Smooth muscle cell (in vitro differentiated cells): ENCODE data around the gene RLBP1. TPM values are rescaled to one million over a fixed set of nuclear protein-coding genes. Genes with fewer than 3 reads are reported as not detected.

Experiments
- DNase-seq: peaks from one replicate; lab custom pipeline; 2025; ENCODE audit not compliant: unreplicated experiment; lab: John Stamatoyannopoulos, UW
- H2AFZ ChIP-seq: fragments of 200-600 bp; sonication (generic); 2 replicates; pipeline ENCODE4 v1.6.0; 2016; ENCODE audit warnings: antibody characterized with exemption, low read depth, mild to moderate bottlenecking
- H3F3A ChIP-seq: fragments of 200-600 bp; sonication (generic); 2 replicates; pipeline ENCODE4 v1.6.0; 2017; ENCODE audit warnings: antibody characterized with exemption, low read depth
- H3K27ac ChIP-seq: fragments of 200-600 bp; sonication (generic); 2 replicates; pipeline ENCODE4 v1.5.1; 2016; ENCODE audit warnings: low read depth, mild to moderate bottlenecking
- H3K27me3 ChIP-seq: fragments of 200-600 bp; sonication (generic); 2 replicates; pipeline ENCODE4 v1.6.1; 2016; ENCODE audit warnings: low read depth, mild to moderate bottlenecking
- H3K36me3 ChIP-seq: fragments of 200-600 bp; sonication (generic); 2 replicates; pipeline ENCODE4 v1.5.1; 2016; ENCODE audit warnings: low read depth
- H3K4me1 ChIP-seq: fragments of 200-600 bp; sonication (generic); 2 replicates; pipeline ENCODE4 v1.5.1; 2016; ENCODE audit warnings: low read depth
- H3K4me2 ChIP-seq: fragments of 200-600 bp; sonication (generic); 2 replicates; pipeline ENCODE4 v1.6.0; 2016; ENCODE audit warnings: mild to moderate bottlenecking
- H3K4me3 ChIP-seq: fragments of 200-600 bp; sonication (generic); 2 replicates; pipeline ENCODE4 v1.5.1; 2016; ENCODE audit warnings: mild to moderate bottlenecking
- H3K79me2 ChIP-seq: fragments of 200-600 bp; sonication (generic); 2 replicates; pipeline ENCODE4 v1.6.0; 2016; ENCODE audit warnings: low read depth, mild to moderate bottlenecking
- H3K9ac ChIP-seq: fragments of 200-600 bp; sonication (generic); 2 replicates; pipeline ENCODE4 v1.6.0; 2016; ENCODE audit warnings: low read depth
- H3K9me3 ChIP-seq: fragments of 200-600 bp; sonication (generic); replicated peaks from 2 replicates; pipeline ENCODE4 v1.5.1; 2016; ENCODE audit warnings: low read depth
- H4K20me1 ChIP-seq: fragments of 200-600 bp; sonication (generic); 2 replicates; pipeline ENCODE4 v1.6.0; 2016; ENCODE audit warnings: low read depth
- CTCF ChIP-seq: fragments of 200-600 bp; sonication (generic); IDR thresholded peaks from 2 replicates; pipeline ENCODE4 v1.5.1; 2017; ENCODE audit warnings: borderline replicate concordance, mild to moderate bottlenecking, antibody characterized with exemption; ENCODE audit not compliant: insufficient read depth, poor library complexity, severe bottlenecking
- WGBS: methylation state at CpG from one replicate; pipeline ENCODE4 v1.1.7; 2016; ENCODE audit warnings: low lambda C conversion rate; 5-methylcytosine and 5-hydroxymethylcytosine counted together
- polyA plus RNA-seq: library from polyadenylated mRNA; unstranded; fragments of >200 nt; fragmentation: Nextera tagmentation; extraction: Ambion mirVana; gene quantifications from 2 replicates; pipeline ENCODE4 v1.2.1, GENCODE V29; 2016
- total RNA-seq: library from RNA; depleted of rRNA; stranded (reverse); fragments of >200 nt; gene quantifications from 2 replicates; pipeline ENCODE4 v1.2.3, GENCODE V29; 2014

Gene RLBP1
- total and polyA plus RNA-seq, 2 experiments from 2014 or later = not detected

DNA sequence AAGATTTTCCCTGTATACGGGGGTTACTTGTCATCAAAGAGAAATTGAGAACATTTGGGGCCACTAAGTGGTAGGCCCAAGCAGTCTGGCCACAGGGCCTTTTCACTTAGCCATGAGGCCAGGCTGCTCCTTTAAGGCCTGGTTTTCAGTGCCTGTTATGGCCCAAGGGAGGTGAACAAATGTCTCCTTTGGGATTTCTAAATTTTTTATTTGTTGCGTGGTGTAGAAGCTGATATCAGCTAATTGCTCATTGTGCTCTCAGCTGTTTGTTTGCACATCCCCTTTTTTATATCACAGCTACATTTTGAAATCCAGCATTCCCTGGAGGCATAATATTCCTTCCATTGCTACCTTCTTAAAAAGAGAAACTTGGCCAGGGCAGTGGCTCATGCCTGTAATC is 48.5 kb downstream of the RLBP1 start:
- Histone ChIP-seq H3K9me3 (no peaks in the 10 kb centered on the region), H3K36me3 (no peaks in the 10 kb centered on the region), H3F3A (no peaks in the 10 kb centered on the region), H3K4me2 (no peak overlapping the region), H3K27me3 (no peaks in the 10 kb centered on the region), H4K20me1 (no peaks in the 10 kb centered on the region), H3K4me3 (no peak overlapping the region), H3K79me2 (no peaks in the 10 kb centered on the region), H3K27ac (no peak overlapping the region), H2AFZ (no peak overlapping the region), H3K9ac (no peak overlapping the region), H3K4me1 (no peaks in the 10 kb centered on the region)
- 93% methylated on average over 2 of the region's 2 CpGs for WGBS
- no peak for DNase-seq
- no peak for TF ChIP-seq CTCF

DNA sequence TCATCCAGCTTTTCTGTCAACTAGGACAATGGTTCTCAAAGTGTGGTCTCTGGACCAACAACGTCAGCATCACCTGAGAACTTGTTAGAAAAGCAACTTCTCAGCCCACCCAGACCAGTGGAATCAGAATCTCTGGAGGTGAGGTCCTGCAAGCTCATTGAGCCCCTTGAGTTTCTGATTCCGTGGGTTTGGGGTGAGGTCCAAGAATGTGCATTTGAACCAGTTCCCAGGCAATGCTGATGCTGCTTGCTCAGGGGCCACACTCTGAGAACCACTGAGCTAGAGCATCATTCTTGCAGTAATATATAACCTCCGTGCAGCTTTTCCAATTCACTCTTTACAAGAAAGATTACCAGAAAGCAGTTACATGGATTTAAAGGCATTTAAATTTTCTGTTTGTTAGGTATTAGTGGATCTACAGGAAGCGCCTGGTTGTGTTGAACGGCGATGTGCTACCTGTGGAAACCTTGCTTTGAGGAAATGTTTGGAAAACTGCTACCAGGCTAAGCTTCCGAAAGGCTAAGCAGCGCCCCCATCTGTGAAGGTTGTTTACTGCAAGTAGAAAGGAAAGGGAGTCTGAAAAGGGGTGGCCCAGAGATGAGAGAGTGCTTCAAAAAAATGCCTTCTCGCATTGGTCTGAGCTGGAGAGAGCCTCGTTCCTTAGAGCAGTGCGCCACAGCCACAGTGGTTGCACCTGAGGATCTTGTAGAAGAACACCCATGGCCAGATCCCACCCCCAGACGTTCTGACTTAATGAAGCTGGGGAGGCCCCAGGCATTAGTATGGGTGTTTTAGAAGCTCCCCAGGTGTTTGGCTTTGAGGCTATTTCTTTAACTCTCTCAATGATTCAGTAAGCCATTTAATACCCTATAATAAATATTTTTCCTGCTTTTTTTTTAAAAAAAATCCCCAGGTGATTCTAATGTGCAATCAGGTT is 50.0 kb downstream of the RLBP1 start:
- Histone ChIP-seq H3K9ac (no peak overlapping the region), H3K27ac (no peak overlapping the region), H3K36me3 (no peaks in the 10 kb centered on the region), H3K4me3 (no peak overlapping the region), H3K9me3 (no peaks in the 10 kb centered on the region), H4K20me1 (no peaks in the 10 kb centered on the region), H3K4me1 (no peaks in the 10 kb centered on the region), H3K79me2 (no peaks in the 10 kb centered on the region), H3K4me2 (no peak overlapping the region), H3F3A (no peaks in the 10 kb centered on the region), H2AFZ (no peak overlapping the region), H3K27me3 (no peaks in the 10 kb centered on the region)
- TF ChIP-seq CTCF = peak; percentile 58
- WGBS = 57% methylated on average over 12 of the region's 12 CpGs
- no peak for DNase-seq

GRCh38 chr15:89170364-89170763 is 51.0 kb downstream of the RLBP1 start:
- Histone ChIP-seq H3F3A (no peaks in the 10 kb centered on the region), H3K4me1 (no peaks in the 10 kb centered on the region), H3K9ac (no peak overlapping the region), H3K27ac (no peak overlapping the region), H3K4me3 (no peak overlapping the region), H3K27me3 (no peaks in the 10 kb centered on the region), H2AFZ (no peak overlapping the region), H3K4me2 (no peak overlapping the region), H3K79me2 (no peaks in the 10 kb centered on the region), H3K36me3 (no peaks in the 10 kb centered on the region), H4K20me1 (no peaks in the 10 kb centered on the region), H3K9me3 (no peaks in the 10 kb centered on the region)
- DNase-seq = no peak
- 98% methylated on average over 3 of the region's 3 CpGs for WGBS
- TF ChIP-seq CTCF = no peak
